Islet precursor cell (in vitro differentiated cells): ENCODE results near the gene PPP1R15A.
A peak's percentile ranks its signal among the peaks of the same experiment; 100 is the strongest.
"Not testable (repeated sequence)": the region's sequence is repeated elsewhere in the genome, so short reads cannot be mapped to it uniquely, and the experiment has no call there.

Source experiments
- DNase-seq: peaks from one replicate; pipeline ENCODE4 v3.0.0-alpha.2; 2018

Gene PPP1R15A

GRCh38 chr19:48872182-48872883 is at the start of gene PPP1R15A:
Gene PPP1R15A, plus strand, starts transcription at chr19:48872421. Its CDS starts 813 bp downstream, at chr19:48873234.
- peak; percentile 99 for DNase-seq

- DNase-seq = no peak
These were observed 49.7 kb upstream of the PPP1R15A start for GRCh38 chr19:48822514-48822913.

GRCh38 chr19:48826606-48827020 is 45.6 kb upstream of the PPP1R15A start:
- DNase-seq = no peak

GRCh38 chr19:48830088-48830487 is 42.1 kb upstream of the PPP1R15A start:
- DNase-seq = no peak

DNA sequence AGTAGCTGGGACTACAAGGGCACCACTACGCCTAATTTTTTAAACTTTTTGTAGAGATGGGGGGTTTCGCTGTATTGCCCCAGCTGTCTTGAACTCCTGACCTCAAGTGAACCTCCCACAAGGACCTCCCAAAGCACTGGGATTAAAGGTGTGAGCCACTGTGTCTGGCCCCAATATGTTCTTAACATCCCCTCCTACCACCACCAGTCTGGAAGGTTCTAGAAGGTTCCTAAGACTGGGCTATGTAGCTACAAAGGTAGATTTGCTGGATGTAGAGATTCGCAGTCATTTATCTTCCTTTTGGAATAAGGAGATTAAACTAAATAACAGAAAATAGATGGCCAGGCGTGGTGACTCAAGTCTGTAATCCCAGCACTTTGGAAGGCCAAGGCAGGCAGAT is 41.3 kb upstream of the PPP1R15A start:
- no peak for DNase-seq

DNA sequence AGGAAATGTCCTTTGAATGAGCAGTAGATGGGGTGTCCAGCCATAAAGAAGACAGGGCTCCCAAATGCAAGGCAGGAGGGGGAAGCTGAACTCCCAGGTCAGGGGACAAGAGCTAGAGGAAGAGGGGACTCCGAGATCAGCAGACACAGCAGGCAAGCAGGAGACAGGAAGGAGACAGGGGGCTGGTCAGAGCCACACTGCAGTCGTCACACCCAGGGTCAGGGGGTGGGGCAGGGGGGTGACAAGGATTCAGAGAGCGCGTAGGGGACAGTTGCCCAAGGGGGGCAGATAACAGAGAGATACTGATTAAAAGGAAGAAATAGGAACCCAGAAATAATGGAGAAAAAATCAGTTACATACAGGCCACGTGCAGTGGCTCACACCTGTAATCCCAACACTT is 39.2 kb upstream of the PPP1R15A start:
- no peak for DNase-seq

DNA sequence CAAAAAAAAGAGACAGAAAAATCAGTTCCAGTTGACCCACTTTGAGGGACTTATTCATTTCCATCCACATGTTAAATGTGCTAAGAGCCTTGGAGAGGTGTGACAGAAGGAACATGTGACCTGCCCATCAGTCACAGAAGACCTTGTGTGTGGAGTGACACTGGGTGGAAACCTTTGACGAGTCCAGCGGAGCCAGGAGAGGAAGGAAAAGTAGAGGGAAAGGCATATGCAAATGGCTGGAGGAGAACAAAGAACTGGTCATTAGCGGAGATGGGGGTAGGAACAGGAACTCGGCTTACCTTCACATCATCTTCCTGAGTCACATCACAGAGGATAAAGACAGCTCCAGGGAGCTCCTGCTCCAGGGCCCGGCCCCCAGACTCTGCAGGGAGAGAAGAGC is 38.2 kb upstream of the PPP1R15A start:
- no peak for DNase-seq

- DNase-seq = peak; percentile 97
These were observed 36.5 kb upstream of the PPP1R15A start for GRCh38 chr19:48835734-48836088.

GRCh38 chr19:48836089-48837017 is 35.9 kb upstream of the PPP1R15A start, which contains the start of gene HSD17B14:
Gene HSD17B14, minus strand, starts transcription at chr19:48836491. Its CDS starts 80 bp downstream, at chr19:48836411.
- peak; percentile 92 for DNase-seq

DNA sequence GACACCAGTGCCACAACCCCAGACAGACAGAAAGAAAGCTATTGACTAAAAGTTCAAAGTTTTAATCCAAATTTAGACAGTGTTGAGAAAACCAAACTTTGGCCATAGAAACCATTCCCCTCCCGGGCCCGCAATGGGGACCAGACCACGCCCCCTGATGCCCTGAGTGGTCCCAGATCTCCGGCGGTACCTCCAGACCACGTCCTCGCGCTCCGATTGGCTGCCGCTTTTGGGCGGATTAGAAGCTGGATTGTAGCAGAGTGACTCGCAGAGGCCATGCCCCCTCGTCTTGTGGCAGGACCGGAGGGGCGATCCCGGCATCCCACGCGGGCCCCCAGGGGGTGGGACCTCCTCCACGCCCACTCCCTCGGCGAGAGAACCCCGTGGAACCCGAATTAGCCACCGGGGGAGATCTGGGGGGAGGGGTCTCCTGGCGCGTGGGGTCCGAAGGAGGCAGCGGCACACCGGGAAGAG is 35.1 kb upstream of the PPP1R15A start:
- DNase-seq = peak; percentile 98

- DNase-seq = no peak
These were observed 34.5 kb upstream of the PPP1R15A start for GRCh38 chr19:48837687-48838086.

DNA sequence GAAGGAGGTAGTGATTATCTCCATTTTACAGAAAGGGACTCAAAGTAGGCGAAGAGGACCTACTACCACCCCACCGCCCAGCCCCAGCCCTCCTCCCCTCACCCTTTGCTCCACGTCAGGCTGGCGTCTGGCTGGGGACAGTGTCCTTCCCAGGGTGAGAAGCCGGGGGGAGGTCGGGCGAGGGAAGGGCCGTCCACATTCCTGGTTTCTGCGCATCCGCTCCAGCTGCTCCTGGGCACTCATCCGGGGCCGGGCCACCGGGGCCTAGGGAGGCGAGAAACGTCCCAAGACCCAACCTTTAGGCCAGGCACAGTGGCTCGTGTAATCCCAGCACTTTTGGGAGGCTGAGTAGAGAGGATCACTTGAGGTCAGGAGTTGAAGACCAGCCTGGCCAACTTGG is 31.2 kb upstream of the PPP1R15A start:
- no peak for DNase-seq

- no peak for DNase-seq
These were observed 30.6 kb upstream of the PPP1R15A start for GRCh38 chr19:48841571-48841970.

DNA sequence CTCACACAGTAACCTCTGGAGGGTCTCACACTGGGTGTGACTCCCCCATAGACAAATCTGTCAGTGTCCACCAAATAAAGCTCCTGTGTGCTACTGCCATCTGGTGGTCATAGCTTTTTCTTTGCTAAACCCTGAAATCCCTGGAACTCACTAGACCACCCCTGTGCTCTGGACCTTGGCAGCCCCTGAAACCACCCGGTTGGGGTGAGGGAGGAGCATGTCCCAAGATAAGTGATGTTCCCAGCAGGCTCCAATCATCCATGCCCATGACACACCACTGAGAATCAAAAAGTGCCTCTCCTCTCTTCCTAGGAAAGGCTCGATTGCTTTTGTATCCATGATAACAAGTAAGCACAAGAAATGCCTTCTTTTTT is 29.4 kb upstream of the PPP1R15A start:
- peak; percentile 68 for DNase-seq

- peak; percentile 67 for DNase-seq
These were observed 27.7 kb upstream of the PPP1R15A start for GRCh38 chr19:48844472-48844871.

- DNase-seq = no peak
These were observed 26.8 kb upstream of the PPP1R15A start for GRCh38 chr19:48845384-48845783.

DNA sequence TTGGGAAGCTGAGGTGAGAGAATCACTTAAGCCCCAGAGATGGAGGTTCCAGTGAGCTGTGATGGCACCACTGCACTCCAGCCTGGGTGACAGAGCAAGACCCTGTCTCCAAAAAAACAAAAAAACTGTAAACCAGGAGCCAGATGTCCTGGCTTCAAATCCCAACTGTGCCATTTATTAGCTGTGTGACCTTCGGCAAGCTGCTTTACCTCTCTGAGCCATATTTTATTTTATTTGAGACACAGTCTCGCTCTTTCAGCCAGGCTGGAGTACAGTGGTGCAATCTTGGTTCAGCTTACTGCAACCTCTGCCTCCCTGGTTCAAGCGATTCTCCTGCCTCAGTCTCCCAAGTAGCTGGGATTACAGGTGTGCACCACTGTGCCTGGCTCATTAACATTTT is 25.6 kb upstream of the PPP1R15A start:
- not testable (repeated sequence) for DNase-seq

GRCh38 chr19:48852292-48852691 is 19.9 kb upstream of the PPP1R15A start:
- DNase-seq = no peak

- no peak for DNase-seq
These were observed 18.7 kb upstream of the PPP1R15A start for GRCh38 chr19:48853483-48853882.

DNA sequence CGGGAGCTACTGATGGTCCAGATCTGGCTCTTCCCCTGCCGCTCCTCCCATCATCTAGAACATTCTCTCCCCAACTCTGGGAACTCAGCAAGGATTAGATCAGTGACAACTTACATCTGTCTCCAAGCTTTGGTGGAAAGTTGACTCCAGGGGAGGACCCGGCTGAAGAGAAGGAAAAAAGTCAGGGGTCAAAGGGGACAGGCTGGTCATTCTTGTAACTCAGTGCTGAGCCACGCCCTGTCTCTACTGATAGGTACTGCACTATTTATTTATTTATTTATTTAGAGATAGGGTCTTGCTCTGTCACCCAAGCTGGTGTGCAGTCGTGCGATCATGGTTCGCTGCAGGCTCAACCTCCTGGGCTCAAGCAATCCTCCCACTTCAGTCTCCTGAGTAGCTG is 18.1 kb upstream of the PPP1R15A start:
- no peak for DNase-seq

GRCh38 chr19:48856921-48857320 is 15.3 kb upstream of the PPP1R15A start:
- DNase-seq = no peak

GRCh38 chr19:48858984-48859710 is 13.1 kb upstream of the PPP1R15A start:
- DNase-seq = no peak
